Measurements from ENCODE around the gene PTK6. TPM values are rescaled to one million over a fixed set of nuclear protein-coding genes. Genes with fewer than 3 reads are reported as not detected.

Gene PTK6
- total RNA-seq, 2 experiments from 2014 or later, result 0.34 TPM; not detected in 1

- Mint-ChIP-seq H3K4me1 (ENCODE audit: low read depth) (peaks cover 8% of the 10 kb centered on the region), H3K4me3 (no peak overlapping the region), H3K9me3 (ENCODE audit: insufficient read depth) (no peaks in the 10 kb centered on the region), H3K36me3 (ENCODE audit: low read depth) (no peaks in the 10 kb centered on the region), H3K27me3 (ENCODE audit: low read depth) (peaks cover 24% of the 10 kb centered on the region), H3K27ac (no peak overlapping the region)
- ChIA-PET POLR2A (interaction anchor here (0.6 to 1.0 kb wide), 2 partner anchors 23 to 265 kb away, joined by 3 read pairs; no protein-coding TSS in a partner anchor), CTCF (interaction anchor here (1.7 kb wide), 1 partner anchor 23 kb away, joined by 13 read pairs; the partner anchor contains the start of gene PPDPF)
- no peak for ATAC-seq
- DNase-seq, result no peak
Measured at GRCh38 chr20:63497946-63498935, 38.9 kb downstream of the PTK6 start.

GRCh38 chr20:63497138-63497945, 39.8 kb downstream of the PTK6 start:
- Mint-ChIP-seq H3K4me3 (no peak overlapping the region), H3K27me3 (ENCODE audit: low read depth) (peaks cover 24% of the 10 kb centered on the region), H3K27ac (no peak overlapping the region), H3K9me3 (ENCODE audit: insufficient read depth) (no peaks in the 10 kb centered on the region), H3K4me1 (ENCODE audit: low read depth) (peaks cover 8% of the 10 kb centered on the region), H3K36me3 (ENCODE audit: low read depth) (no peaks in the 10 kb centered on the region)
- ChIA-PET CTCF (interaction anchor here (1.0 to 2.1 kb wide), 10 partner anchors 13 to 145 kb away, joined by 3 to 13 read pairs (median 6); partner anchors contain the start of genes PPDPF and PTK6), POLR2A (interaction anchor here (0.6 to 1.6 kb wide), 3 partner anchors 24 to 266 kb away, joined by 3 to 11 read pairs (median 3); partner anchors contain the start of gene PPDPF)
- DNase-seq, result no peak
- ATAC-seq, result no peak

GRCh38 chr20:63496596-63497120, 40.5 kb downstream of the PTK6 start:
- POLR2A ChIA-PET, result interaction anchor here (1.6 kb wide), 1 partner anchor 24 kb away, joined by 11 read pairs; the partner anchor contains the start of gene PPDPF

GRCh38 chr20:63495741-63496595, 41.2 kb downstream of the PTK6 start:
- peaks cover 8% of the 10 kb centered on the region for H3K4me1 Mint-ChIP-seq (ENCODE audit: low read depth)
- CTCF ChIA-PET, result interaction anchor here (0.7 to 2.1 kb wide), 14 partner anchors 9 to 290 kb away, joined by 3 to 13 read pairs (median 5); partner anchors contain the start of genes PPDPF and PTK6
- peak overlapping the region; percentile 34 for H3K4me3 Mint-ChIP-seq
- no peaks in the 10 kb centered on the region for H3K9me3 Mint-ChIP-seq (ENCODE audit: insufficient read depth)
- ATAC-seq (peak; percentile 70), DNase-seq (peak; percentile 78)
- no peak overlapping the region for H3K27ac Mint-ChIP-seq
- no peaks in the 10 kb centered on the region for H3K36me3 Mint-ChIP-seq (ENCODE audit: low read depth)
- POLR2A ChIA-PET, result interaction anchor here (0.7 to 1.6 kb wide), 2 partner anchors 25 to 132 kb away, joined by 3 to 11 read pairs; partner anchors contain the start of gene PPDPF
- H3K27me3 Mint-ChIP-seq (ENCODE audit: low read depth), result peaks cover 21% of the 10 kb centered on the region

More at GRCh38 chr20:63496596-63497120, 40.5 kb downstream of the PTK6 start:
- H3K27me3 Mint-ChIP-seq (ENCODE audit: low read depth), result peaks cover 24% of the 10 kb centered on the region
- ATAC-seq (no peak), DNase-seq (no peak)
- no peaks in the 10 kb centered on the region for H3K36me3 Mint-ChIP-seq (ENCODE audit: low read depth)
- CTCF ChIA-PET, result interaction anchor here (0.8 to 2.1 kb wide), 13 partner anchors 8 to 290 kb away, joined by 3 to 13 read pairs (median 5); partner anchors contain the start of genes PPDPF and PTK6
- peaks cover 8% of the 10 kb centered on the region for H3K4me1 Mint-ChIP-seq (ENCODE audit: low read depth)
- peak overlapping the region; percentile 34 for H3K4me3 Mint-ChIP-seq
- H3K27ac Mint-ChIP-seq, result no peak overlapping the region
- H3K9me3 Mint-ChIP-seq (ENCODE audit: insufficient read depth), result no peaks in the 10 kb centered on the region

- ATAC-seq, result no peak
- Mint-ChIP-seq H3K9me3 (ENCODE audit: insufficient read depth) (no peaks in the 10 kb centered on the region), H3K4me3 (no peak overlapping the region), H3K27me3 (ENCODE audit: low read depth) (peaks cover 17% of the 10 kb centered on the region), H3K4me1 (ENCODE audit: low read depth) (peaks cover 8% of the 10 kb centered on the region), H3K36me3 (ENCODE audit: low read depth) (no peaks in the 10 kb centered on the region), H3K27ac (no peak overlapping the region)
- DNase-seq, result no peak
- ChIA-PET POLR2A (interaction anchor here (0.7 kb wide), 1 partner anchor 131 kb away, joined by 3 read pairs; no protein-coding TSS in a partner anchor), CTCF (interaction anchor here (1.4 to 2.1 kb wide), 4 partner anchors 10 to 53 kb away, joined by 5 to 7 read pairs (median 6); no protein-coding TSS in a partner anchor)
Measured at GRCh38 chr20:63495167-63495720, 41.9 kb downstream of the PTK6 start.

- no peaks in the 10 kb centered on the region for H3K9me3 Mint-ChIP-seq (ENCODE audit: insufficient read depth)
- H3K4me1 Mint-ChIP-seq (ENCODE audit: low read depth), result peaks cover 8% of the 10 kb centered on the region
- no peak overlapping the region for H3K4me3 Mint-ChIP-seq
- ChIA-PET POLR2A (no interaction called here), CTCF (no interaction called here)
- peaks cover 13% of the 10 kb centered on the region for H3K27me3 Mint-ChIP-seq (ENCODE audit: low read depth)
- DNase-seq, result no peak
- no peak overlapping the region for H3K27ac Mint-ChIP-seq
- no peak for ATAC-seq
- H3K36me3 Mint-ChIP-seq (ENCODE audit: low read depth), result no peaks in the 10 kb centered on the region
Measured at GRCh38 chr20:63494420-63495166, 42.6 kb downstream of the PTK6 start.

- DNase-seq (no peak), ATAC-seq (no peak)
- no peak overlapping the region for H3K27ac Mint-ChIP-seq
- H3K27me3 Mint-ChIP-seq (ENCODE audit: low read depth), result peaks cover 14% of the 10 kb centered on the region
- POLR2A ChIA-PET, result no interaction called here
- peaks cover 8% of the 10 kb centered on the region for H3K4me1 Mint-ChIP-seq (ENCODE audit: low read depth)
- H3K36me3 Mint-ChIP-seq (ENCODE audit: low read depth), result no peaks in the 10 kb centered on the region
- CTCF ChIA-PET, result no interaction called here
- no peaks in the 10 kb centered on the region for H3K9me3 Mint-ChIP-seq (ENCODE audit: insufficient read depth)
- H3K4me3 Mint-ChIP-seq, result no peak overlapping the region
Measured at GRCh38 chr20:63494084-63494419, 43.1 kb downstream of the PTK6 start.

- ATAC-seq (no peak), DNase-seq (no peak)
- H3K4me3 Mint-ChIP-seq, result no peak overlapping the region
- no peaks in the 10 kb centered on the region for H3K36me3 Mint-ChIP-seq (ENCODE audit: low read depth)
- ChIA-PET CTCF (no interaction called here), POLR2A (no interaction called here)
- H3K9me3 Mint-ChIP-seq (ENCODE audit: insufficient read depth), result no peaks in the 10 kb centered on the region
- H3K27ac Mint-ChIP-seq, result no peak overlapping the region
- peaks cover 17% of the 10 kb centered on the region for H3K27me3 Mint-ChIP-seq (ENCODE audit: low read depth)
- peaks cover 8% of the 10 kb centered on the region for H3K4me1 Mint-ChIP-seq (ENCODE audit: low read depth)
Measured at GRCh38 chr20:63493563-63494020, 43.6 kb downstream of the PTK6 start.

GRCh38 chr20:63492982-63493381, 44.2 kb downstream of the PTK6 start:
- Mint-ChIP-seq H3K36me3 (ENCODE audit: low read depth) (no peaks in the 10 kb centered on the region), H3K4me1 (ENCODE audit: low read depth) (peaks cover 8% of the 10 kb centered on the region), H3K27me3 (ENCODE audit: low read depth) (peaks cover 17% of the 10 kb centered on the region), H3K27ac (no peak overlapping the region), H3K9me3 (ENCODE audit: insufficient read depth) (no peaks in the 10 kb centered on the region), H3K4me3 (no peak overlapping the region)
- DNase-seq, result no peak
- ChIA-PET CTCF (no interaction called here), POLR2A (no interaction called here)
- no peak for ATAC-seq

- POLR2A ChIA-PET, result no interaction called here
- Mint-ChIP-seq H3K36me3 (ENCODE audit: low read depth) (no peaks in the 10 kb centered on the region), H3K9me3 (ENCODE audit: insufficient read depth) (no peaks in the 10 kb centered on the region), H3K4me3 (no peak overlapping the region), H3K27me3 (ENCODE audit: low read depth) (peaks cover 14% of the 10 kb centered on the region), H3K4me1 (ENCODE audit: low read depth) (peaks cover 8% of the 10 kb centered on the region), H3K27ac (no peak overlapping the region)
- ATAC-seq, result no peak
- CTCF ChIA-PET, result no interaction called here
- no peak for DNase-seq
Measured at GRCh38 chr20:63492518-63492917, 44.7 kb downstream of the PTK6 start.

All from activated CD8-positive, alpha-beta T cell treated with anti-CD3 and anti-CD28 coated beads, Interleukin-2, amount 10 ng/mL, durations not matched to agents 7 days and 5 days (primary cell).